Testis (tissue), 2 donors: ENCODE data around the gene NFATC2.

Experiments
- CTCF ChIP-seq, 3 experiments: fragments of 450-650 bp in 2 of 3; fragments of 200-600 bp in 1 of 3; sonication (generic) in 1 of 3; IDR thresholded peaks; one replicate each; pipeline ENCODE4 v1.5.1; 2016 to 2019; ENCODE audit warnings: antibody characterized with exemption in 3 of 3, mild to moderate bottlenecking in 2 of 3, moderate library complexity in 1 of 3
- POLR2A ChIP-seq: fragments of 450-650 bp; IDR thresholded peaks from one replicate; pipeline ENCODE4 v1.6.1; 2017; ENCODE audit warnings: antibody characterized with exemption, mild to moderate bottlenecking, moderate library complexity

GRCh38 chr20:51529758-51530157 is 12.8 kb downstream of the NFATC2 start:
- TF ChIP-seq CTCF (IDR thresholded peaks at IDR 0.05), result no peak
- TF ChIP-seq POLR2A, result no peak
